ENCODE data around the gene P3H2.

Gene P3H2

DNA sequence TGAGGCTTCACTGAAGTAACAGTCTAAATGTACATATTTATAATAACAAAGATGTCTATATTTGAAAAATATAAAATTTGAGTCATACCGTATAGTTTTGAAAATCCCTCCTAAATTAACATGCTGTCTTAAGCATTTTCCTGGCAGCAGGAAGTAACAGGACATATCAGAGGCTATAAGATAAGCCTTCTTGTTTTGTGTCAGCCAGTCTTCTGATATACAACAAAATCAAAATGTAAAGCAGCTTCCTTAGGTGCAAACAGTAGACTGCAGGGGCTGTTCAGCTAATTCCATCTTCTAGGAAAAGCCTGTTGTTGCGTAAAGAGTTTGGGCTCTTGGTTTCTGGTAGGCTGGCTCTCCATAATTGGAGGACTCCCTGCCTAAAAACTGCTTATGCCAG lies 56.0 kb downstream of the P3H2 start:
- no peak for ATAC-seq (replicated peaks)
- Mint-ChIP-seq H3K36me3 (no peaks in the 10 kb centered on the region), H3K27ac (no peak overlapping the region), H3K4me3 (no peak overlapping the region), H3K9me3 (peaks cover 0 to 1% of the 10 kb centered on the region in 2 donors), H3K27me3 (no peaks in the 10 kb centered on the region), H3K4me1 (no peaks in the 10 kb centered on the region)
- DNase-seq, result no peak

DNA sequence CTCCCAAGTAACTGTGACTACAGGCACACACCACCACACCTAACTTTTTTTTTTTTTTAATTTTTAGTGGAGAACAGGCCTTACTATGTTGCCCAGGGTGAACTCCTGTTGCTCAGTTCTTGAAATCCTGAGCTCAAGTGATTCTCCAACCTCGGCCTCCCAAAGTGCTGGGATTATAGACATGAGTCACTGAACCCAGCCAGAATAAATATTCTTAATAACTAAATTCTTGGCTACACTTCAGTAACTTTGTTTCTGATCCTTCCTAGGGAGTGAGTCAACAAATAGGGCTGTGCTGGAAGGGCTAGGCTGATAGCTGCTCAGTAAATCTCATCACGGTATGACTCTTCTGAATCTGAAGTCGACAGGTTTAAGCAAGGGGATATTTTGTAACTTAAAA lies 56.6 kb downstream of the P3H2 start:
- no peaks in the 10 kb centered on the region for H3K36me3 Mint-ChIP-seq
- peaks cover 0 to 1% of the 10 kb centered on the region in 2 donors for H3K9me3 Mint-ChIP-seq
- no peaks in the 10 kb centered on the region for H3K4me1 Mint-ChIP-seq
- H3K27ac Mint-ChIP-seq, result no peak overlapping the region
- H3K27me3 Mint-ChIP-seq, result no peaks in the 10 kb centered on the region
- DNase-seq (no peak), ATAC-seq (replicated peaks) (no peak)
- no peak overlapping the region for H3K4me3 Mint-ChIP-seq

DNA sequence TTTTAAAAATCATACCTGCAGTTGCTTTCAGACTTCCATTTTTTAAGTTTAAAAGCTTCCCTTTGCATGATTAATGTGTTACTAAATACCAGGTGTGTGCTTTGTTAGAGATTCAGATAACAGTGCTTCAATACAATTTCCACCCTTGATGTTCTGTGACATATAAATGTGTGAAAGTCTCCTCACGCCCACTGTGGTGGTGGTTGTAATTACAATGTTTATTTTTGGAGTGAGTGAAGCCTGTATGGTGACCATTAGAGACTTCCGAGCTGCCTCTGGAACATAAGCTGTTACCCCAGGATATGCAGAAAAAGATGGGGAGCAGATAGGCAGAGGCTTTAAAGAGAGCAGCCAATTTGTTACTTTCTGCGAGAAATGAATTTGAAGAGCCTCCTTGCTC lies 57.2 kb downstream of the P3H2 start:
- H3K4me1 Mint-ChIP-seq, result no peaks in the 10 kb centered on the region
- DNase-seq (no peak), ATAC-seq (replicated peaks) (no peak)
- H3K27me3 Mint-ChIP-seq, result no peaks in the 10 kb centered on the region
- H3K9me3 Mint-ChIP-seq, result peaks cover 0 to 1% of the 10 kb centered on the region in 2 donors
- no peak overlapping the region for H3K27ac Mint-ChIP-seq
- no peak overlapping the region for H3K4me3 Mint-ChIP-seq
- no peaks in the 10 kb centered on the region for H3K36me3 Mint-ChIP-seq

DNA sequence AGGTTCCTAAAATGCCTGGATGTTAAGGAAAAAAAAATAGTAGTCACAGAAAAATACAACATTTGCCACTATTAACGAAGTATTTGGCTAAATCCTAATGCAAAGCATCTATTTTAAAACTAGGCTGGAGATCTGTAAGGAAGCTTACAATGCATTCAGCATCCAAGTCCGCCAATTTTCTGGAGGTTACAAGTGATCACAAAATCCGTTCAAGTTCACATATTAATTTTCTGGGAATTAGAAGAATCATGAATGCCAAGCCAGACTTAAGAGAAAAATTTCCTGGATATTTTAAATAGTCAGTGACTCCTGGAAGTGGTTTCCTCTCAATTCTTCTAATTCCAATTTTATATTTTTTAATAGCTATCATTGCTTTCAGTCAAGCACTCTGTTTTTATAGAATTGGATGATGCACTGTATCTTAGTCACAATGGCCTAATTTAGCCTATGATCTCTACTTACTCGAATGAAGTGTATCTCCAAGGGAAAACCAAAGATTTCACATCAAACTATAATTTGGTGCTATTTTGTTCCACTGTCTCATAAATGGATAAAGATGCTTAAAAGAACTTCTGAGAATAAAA lies 60.4 kb downstream of the P3H2 start:
- Mint-ChIP-seq H3K4me1 (no peaks in the 10 kb centered on the region), H3K36me3 (no peaks in the 10 kb centered on the region), H3K9me3 (no peaks in the 10 kb centered on the region), H3K27me3 (no peaks in the 10 kb centered on the region), H3K4me3 (no peak overlapping the region), H3K27ac (no peak overlapping the region)
- ATAC-seq (replicated peaks) (no peak), DNase-seq (no peak)

DNA sequence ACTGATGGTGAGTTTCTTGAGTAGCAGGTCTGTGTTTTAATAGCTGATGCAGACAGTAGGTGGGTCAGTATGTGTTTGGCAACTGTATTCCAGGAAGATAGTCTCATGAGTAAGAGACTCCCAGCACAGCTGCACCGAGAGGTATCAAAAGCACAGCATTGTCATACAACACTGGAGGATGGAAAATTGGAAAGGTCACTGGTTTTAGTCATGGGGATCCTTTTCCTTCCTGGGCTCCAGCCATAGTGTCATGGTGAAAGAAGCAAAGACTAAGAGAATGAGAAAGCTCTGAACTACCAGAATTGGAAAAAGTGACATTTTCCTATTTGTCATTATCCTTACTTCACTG lies 61.5 kb downstream of the P3H2 start:
- ATAC-seq (replicated peaks) (no peak), DNase-seq (no peak)
- no peaks in the 10 kb centered on the region for H3K4me1 Mint-ChIP-seq
- H3K9me3 Mint-ChIP-seq, result peaks cover 0 to 2% of the 10 kb centered on the region in 2 donors
- H3K4me3 Mint-ChIP-seq, result no peak overlapping the region
- H3K27ac Mint-ChIP-seq, result no peak overlapping the region
- H3K36me3 Mint-ChIP-seq, result no peaks in the 10 kb centered on the region
- H3K27me3 Mint-ChIP-seq, result no peaks in the 10 kb centered on the region

DNA sequence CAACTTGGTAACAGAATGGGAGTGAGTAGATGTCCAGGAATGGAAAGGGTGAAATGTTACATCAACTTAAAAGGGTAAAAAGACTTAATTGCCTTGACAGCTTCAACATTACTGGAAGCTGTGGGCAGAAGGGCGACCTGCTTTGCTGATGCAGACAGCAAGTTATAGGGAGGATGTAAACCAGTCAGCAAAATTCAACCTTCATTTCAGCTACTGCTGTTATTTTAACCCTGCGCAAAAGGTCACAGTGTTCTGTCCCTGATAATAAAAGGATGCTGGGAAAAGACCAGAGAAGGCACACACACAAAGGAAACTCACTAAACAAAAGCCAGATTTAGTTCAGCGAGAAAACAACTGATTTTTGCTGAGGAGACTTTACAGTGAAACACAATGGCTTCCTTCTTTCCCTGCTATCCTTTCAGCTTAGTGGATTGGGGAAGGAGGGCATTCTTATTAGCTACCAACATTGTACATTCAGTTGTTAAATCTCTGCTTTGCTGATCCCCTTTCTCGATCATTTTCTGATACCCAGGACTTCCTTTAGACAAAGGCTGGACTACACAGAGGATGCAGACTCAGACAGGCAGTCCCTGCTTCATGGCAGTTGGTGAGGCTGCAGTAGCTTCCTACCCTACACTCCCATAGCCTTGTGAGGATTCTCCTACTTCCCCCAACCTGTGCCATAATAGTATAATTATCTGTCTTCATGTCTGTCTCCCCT lies 62.0 kb downstream of the P3H2 start:
- Mint-ChIP-seq H3K4me3 (no peak overlapping the region), H3K36me3 (no peaks in the 10 kb centered on the region), H3K4me1 (no peaks in the 10 kb centered on the region), H3K27ac (no peak overlapping the region), H3K9me3 (peaks cover 0 to 2% of the 10 kb centered on the region in 2 donors), H3K27me3 (no peaks in the 10 kb centered on the region)
- no peak for ATAC-seq (replicated peaks)
- DNase-seq, result no peak

DNA sequence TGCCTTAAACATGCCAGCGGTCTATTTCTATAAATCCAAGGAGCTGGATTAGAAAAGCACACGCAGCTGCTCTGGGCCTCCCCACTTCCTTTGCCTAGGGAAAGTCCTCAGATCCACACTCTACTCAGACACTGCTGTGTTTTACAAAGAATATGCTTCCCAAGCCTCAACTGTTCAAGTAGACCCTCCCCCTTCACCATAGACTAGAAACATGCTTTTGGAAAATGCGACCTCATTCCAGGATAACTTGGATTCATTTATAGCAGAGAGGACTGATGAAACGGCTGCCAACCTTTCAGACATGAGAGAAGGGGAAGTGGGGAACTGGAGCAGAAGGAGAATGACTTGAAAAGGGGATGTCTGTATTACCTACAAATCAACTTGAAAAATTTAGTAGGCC lies 64.0 kb downstream of the P3H2 start:
- Mint-ChIP-seq H3K4me1 (no peaks in the 10 kb centered on the region), H3K27ac (no peak overlapping the region), H3K36me3 (no peaks in the 10 kb centered on the region), H3K9me3 (peaks cover 0 to 2% of the 10 kb centered on the region in 2 donors), H3K4me3 (no peak overlapping the region), H3K27me3 (no peaks in the 10 kb centered on the region)
- no peak for ATAC-seq (replicated peaks)
- DNase-seq, result no peak

DNA sequence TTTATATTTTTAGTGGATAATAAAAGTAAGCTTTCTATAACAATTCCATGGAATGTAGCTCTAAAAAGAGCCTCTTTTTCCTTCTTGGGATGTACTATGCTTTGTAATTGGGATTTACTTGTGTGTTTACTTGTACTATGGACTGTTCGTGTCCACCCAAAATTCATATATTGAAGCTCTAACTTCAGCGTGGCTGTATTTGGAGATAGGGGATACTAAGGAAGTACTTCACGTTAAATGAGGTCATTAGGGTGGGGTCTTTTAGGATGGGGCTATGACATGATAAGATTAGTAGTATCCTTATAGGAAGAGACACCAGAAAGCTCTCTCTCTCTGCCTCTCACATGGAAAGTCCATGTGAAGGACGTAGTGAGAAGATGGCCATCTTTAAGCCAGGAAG lies 64.9 kb downstream of the P3H2 start:
- no peak for ATAC-seq (replicated peaks)
- no peaks in the 10 kb centered on the region for H3K36me3 Mint-ChIP-seq
- DNase-seq, result no peak
- no peaks in the 10 kb centered on the region for H3K27me3 Mint-ChIP-seq
- H3K4me3 Mint-ChIP-seq, result no peak overlapping the region
- peaks cover 0 to 2% of the 10 kb centered on the region in 2 donors for H3K9me3 Mint-ChIP-seq
- no peak overlapping the region for H3K27ac Mint-ChIP-seq
- H3K4me1 Mint-ChIP-seq, result no peaks in the 10 kb centered on the region

DNA sequence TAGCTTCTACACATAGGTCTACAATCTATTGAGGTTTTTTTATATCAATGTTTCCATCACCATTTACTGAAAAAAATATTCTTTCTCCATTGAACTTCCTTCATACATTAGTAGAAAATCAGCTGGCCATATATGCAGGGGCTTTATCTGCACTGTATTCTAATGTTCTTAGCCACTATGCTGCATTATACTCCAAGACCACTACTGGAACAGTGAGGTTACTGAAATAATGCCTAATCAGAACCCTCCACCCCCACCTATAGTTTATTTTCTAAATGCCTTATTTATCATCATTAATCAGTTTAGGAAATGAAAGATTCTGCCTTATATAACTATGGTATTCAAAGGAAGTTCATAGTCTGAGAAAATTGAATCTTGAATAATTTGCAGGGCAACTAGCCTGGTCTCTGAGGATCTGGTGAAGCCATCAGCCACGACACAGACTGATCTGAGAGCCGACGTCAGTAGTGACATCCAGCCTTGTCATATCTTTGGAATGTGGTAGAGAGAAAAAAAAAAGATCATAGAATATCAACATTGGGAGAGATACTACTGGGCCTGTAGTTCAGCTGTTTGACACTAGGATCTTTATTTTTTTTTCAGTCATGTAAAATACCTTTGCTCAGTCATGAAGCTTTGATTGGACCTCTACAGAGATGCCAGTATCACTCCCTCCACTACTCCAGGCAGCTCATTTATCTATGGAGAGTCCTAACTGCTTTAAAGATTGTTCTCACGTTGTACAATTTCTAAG lies 66.6 kb downstream of the P3H2 start:
- DNase-seq, result no peak
- Mint-ChIP-seq H3K9me3 (peaks cover 0 to 2% of the 10 kb centered on the region in 2 donors), H3K4me3 (no peak overlapping the region), H3K27ac (no peak overlapping the region), H3K36me3 (no peaks in the 10 kb centered on the region), H3K4me1 (no peaks in the 10 kb centered on the region), H3K27me3 (peaks cover 0 to 1% of the 10 kb centered on the region in 2 donors)
- no peak for ATAC-seq (replicated peaks)

DNA sequence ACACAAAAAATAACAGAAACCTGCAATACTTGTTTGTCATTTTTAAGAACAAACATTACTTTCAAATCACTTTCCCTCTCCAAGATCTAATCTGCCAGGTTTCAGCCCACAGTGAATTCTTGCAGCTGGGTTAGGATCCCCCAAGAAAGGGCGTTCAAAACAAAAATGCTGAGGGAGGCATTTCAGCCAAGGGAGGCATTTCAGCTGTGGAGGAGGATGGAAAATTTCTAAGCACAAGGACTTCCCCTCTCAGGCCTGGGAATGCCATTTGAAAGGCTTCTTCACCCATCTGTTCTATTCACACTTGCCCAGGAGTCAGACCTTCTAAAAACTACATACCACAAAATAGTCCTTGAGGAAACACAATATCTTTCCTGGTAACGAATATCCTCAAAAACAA lies 69.1 kb downstream of the P3H2 start:
- Mint-ChIP-seq H3K4me3 (no peak overlapping the region), H3K27me3 (peaks cover 0 to 5% of the 10 kb centered on the region in 2 donors), H3K4me1 (no peaks in the 10 kb centered on the region), H3K36me3 (no peaks in the 10 kb centered on the region), H3K27ac (no peak overlapping the region), H3K9me3 (peaks cover 0 to 2% of the 10 kb centered on the region in 2 donors)
- DNase-seq (no peak), ATAC-seq (replicated peaks) (no peak)

DNA sequence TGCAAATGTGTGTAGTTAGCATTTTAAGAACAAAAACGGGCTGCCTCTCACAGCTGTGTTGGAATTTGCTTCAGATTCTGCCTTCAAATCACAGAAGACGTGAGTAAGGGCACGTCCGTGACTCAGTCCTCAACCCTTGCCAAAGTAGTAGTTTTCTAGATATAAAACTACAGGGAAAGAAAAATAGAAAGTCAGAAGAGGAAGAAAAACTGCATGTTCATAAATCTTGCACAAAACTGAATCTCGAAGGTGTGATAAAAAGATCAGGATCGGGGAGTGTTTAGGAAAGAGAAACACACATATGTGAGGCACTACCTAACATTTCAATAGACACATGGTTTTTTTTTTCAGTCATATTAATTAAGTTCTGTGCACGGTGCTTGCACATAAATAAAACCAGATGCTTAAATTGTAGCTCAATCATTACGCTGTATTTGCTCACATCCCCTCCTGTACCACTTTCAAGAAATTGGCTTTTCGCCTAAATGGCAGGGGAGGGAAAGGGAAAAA lies 71.7 kb downstream of the P3H2 start:
- Mint-ChIP-seq H3K4me3 (no peak overlapping the region), H3K27me3 (peaks cover 0 to 5% of the 10 kb centered on the region in 2 donors), H3K9me3 (peaks cover 0 to 4% of the 10 kb centered on the region in 2 donors), H3K4me1 (no peaks in the 10 kb centered on the region), H3K27ac (no peak overlapping the region), H3K36me3 (no peaks in the 10 kb centered on the region)
- no peak for ATAC-seq (replicated peaks)
- no peak for DNase-seq

DNA sequence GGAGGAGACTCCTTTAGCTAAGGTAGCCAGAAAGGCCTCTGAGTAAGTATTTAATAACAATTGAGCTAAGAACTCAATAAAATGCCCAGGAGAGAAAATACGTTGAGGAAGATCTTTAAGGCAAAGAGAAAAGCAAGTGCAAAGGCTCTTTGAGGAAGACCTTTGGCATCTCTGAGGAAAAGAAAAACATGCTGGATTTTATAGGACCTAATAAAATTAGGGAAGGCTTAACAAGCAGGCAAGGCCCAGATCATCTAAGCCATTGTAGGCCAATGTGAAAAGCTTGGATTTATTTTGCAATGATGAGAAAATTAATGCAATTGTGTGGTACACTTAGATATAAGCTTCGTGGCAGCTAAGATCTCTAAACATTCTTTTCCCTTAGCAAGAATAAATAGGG lies 75.7 kb downstream of the P3H2 start:
- peaks cover 0 to 4% of the 10 kb centered on the region in 2 donors for H3K9me3 Mint-ChIP-seq
- H3K27me3 Mint-ChIP-seq, result peaks cover 0 to 5% of the 10 kb centered on the region in 2 donors
- H3K4me1 Mint-ChIP-seq, result no peaks in the 10 kb centered on the region
- no peaks in the 10 kb centered on the region for H3K36me3 Mint-ChIP-seq
- no peak overlapping the region for H3K4me3 Mint-ChIP-seq
- ATAC-seq (replicated peaks), result no peak
- H3K27ac Mint-ChIP-seq, result no peak overlapping the region
- no peak for DNase-seq

DNA sequence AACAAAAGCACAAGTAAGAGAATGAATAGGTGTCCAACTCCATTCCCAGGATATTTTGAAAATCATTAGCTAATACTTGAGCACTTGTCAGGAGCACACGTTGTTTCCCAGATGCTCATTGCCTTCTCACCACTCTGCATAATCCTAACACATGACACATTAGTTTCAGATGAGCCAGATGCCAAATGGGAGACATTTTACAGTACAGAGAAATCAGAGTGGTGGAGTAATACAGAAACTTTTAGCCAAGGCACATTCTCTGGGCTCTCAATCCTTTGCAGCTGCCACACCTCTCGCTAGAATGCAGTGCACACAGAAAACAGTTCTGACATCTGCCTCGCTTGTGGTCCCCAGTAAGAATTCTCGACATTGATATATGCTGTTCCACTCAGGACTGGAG lies 76.6 kb downstream of the P3H2 start:
- no peak for DNase-seq
- H3K27me3 Mint-ChIP-seq, result peaks cover 0 to 4% of the 10 kb centered on the region in 2 donors
- no peak overlapping the region for H3K27ac Mint-ChIP-seq

DNA sequence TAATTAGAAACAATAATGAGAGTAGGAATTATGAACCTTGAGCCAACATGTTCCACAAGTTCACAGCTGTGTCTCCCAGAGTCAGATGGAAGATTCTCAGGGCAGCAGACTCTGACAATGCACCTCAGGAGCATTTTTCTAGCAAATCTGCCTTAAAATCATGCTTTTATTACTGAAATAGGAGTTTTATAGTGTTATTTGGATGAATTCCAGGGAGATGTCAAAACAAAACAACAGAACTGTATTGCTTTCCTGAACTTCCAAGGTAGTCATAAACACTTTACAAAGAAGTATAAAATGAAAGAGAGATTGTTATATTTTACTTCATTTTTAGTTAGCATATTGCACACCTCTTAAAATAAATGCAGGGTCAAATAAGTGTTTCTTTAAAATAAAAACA lies 77.0 kb downstream of the P3H2 start:
- Mint-ChIP-seq H3K4me1 (no peaks in the 10 kb centered on the region), H3K36me3 (no peaks in the 10 kb centered on the region), H3K9me3 (peaks cover 0 to 4% of the 10 kb centered on the region in 2 donors), H3K27ac (no peak overlapping the region), H3K27me3 (peaks cover 0 to under 1% of the 10 kb centered on the region in 2 donors), H3K4me3 (no peak overlapping the region)
- ATAC-seq (replicated peaks), result no peak
- no peak for DNase-seq

More for the DNA sequence above, 76.6 kb downstream of the P3H2 start:
- no peak overlapping the region for H3K4me3 Mint-ChIP-seq
- peaks cover 0 to 4% of the 10 kb centered on the region in 2 donors for H3K9me3 Mint-ChIP-seq
- no peaks in the 10 kb centered on the region for H3K4me1 Mint-ChIP-seq
- H3K36me3 Mint-ChIP-seq, result no peaks in the 10 kb centered on the region
- no peak for ATAC-seq (replicated peaks)

DNA sequence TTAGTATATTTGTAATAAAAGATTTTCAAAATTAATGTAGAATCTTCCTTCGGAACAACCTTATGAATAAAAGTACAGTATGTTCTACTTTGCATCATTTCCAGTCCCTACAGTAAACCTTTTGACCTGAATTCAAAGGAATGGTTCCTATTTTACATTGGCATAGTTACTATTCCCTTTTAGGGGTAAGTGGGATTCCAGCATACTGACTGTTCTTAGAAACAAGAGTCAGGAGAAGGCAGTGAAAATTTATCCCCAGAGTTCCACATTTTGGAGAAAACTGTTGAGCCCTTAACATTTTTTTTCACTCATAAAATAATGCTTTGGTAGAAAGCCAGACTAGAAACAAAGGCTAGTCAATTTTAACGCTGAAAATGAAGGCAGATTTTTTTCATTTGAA lies 78.1 kb downstream of the P3H2 start:
- H3K36me3 Mint-ChIP-seq, result no peaks in the 10 kb centered on the region
- no peak overlapping the region for H3K4me3 Mint-ChIP-seq
- no peaks in the 10 kb centered on the region for H3K27me3 Mint-ChIP-seq
- peaks cover 0 to 4% of the 10 kb centered on the region in 2 donors for H3K9me3 Mint-ChIP-seq
- ATAC-seq (replicated peaks), result no peak
- no peak for DNase-seq
- H3K4me1 Mint-ChIP-seq, result no peaks in the 10 kb centered on the region
- H3K27ac Mint-ChIP-seq, result no peak overlapping the region

Data from stimulated activated naive B cell treated with anti-CD40 and anti-IgM and Interleukin-4, amounts not matched to agents 10 μg/mL and 1 μg/mL and 100 μg/mL, for 72 hours (primary cell).